GM23248 (cell line): ENCODE measurements around the gene ENTR1. TPM values are rescaled to one million over a fixed set of nuclear protein-coding genes. Genes with fewer than 3 reads are reported as not detected.

Experiments used
- DNase-seq: peaks from one replicate; pipeline ENCODE4 v3.0.0-alpha.2; 2015
- H2AFZ ChIP-seq: fragments of 200-600 bp; sonication (generic); 2 replicates; pipeline ENCODE4 v1.6.1; 2016; ENCODE audit warnings: antibody characterized with exemption
- H3F3A ChIP-seq: fragments of 200-600 bp; sonication (generic); 2 replicates; pipeline ENCODE4 v1.6.1; 2016; ENCODE audit warnings: mild to moderate bottlenecking, antibody characterized with exemption, mixed run types; ENCODE audit not compliant: insufficient read depth
- H3K27ac ChIP-seq: fragments of 200-600 bp; sonication (generic); 2 replicates; pipeline ENCODE4 v1.5.1; 2016; ENCODE audit warnings: mild to moderate bottlenecking
- H3K27me3 ChIP-seq: fragments of 200-600 bp; sonication (generic); replicated peaks from 2 replicates; pipeline ENCODE4 v1.6.1; 2016; ENCODE audit warnings: mild to moderate bottlenecking; ENCODE audit not compliant: insufficient read depth
- H3K36me3 ChIP-seq: fragments of 200-600 bp; sonication (generic); 2 replicates; pipeline ENCODE4 v1.6.1; 2016; ENCODE audit warnings: low read depth, mild to moderate bottlenecking
- H3K4me1 ChIP-seq: fragments of 200-600 bp; sonication (generic); 2 replicates; pipeline ENCODE4 v1.6.1; 2016; ENCODE audit warnings: mild to moderate bottlenecking; ENCODE audit not compliant: insufficient read depth
- H3K4me2 ChIP-seq: fragments of 200-600 bp; sonication (generic); one replicate; pipeline ENCODE4 v1.6.1; 2016; ENCODE audit warnings: mild to moderate bottlenecking; ENCODE audit not compliant: unreplicated experiment
- H3K4me3 ChIP-seq: fragments of 200-600 bp; sonication (generic); 2 replicates; pipeline ENCODE4 v1.5.1; 2016; ENCODE audit warnings: mild to moderate bottlenecking
- H3K79me2 ChIP-seq: fragments of 200-600 bp; sonication (generic); 2 replicates; pipeline ENCODE4 v1.6.1; 2016; ENCODE audit warnings: mild to moderate bottlenecking; ENCODE audit not compliant: insufficient read depth
- H3K9ac ChIP-seq: fragments of 200-600 bp; sonication (generic); 2 replicates; pipeline ENCODE4 v1.6.1; 2016; ENCODE audit warnings: mild to moderate bottlenecking
- H3K9me2 ChIP-seq: fragments of 200-600 bp; sonication (generic); 2 replicates; pipeline ENCODE4 v1.6.1; 2016; ENCODE audit warnings: mixed run types, mild to moderate bottlenecking, moderate library complexity; ENCODE audit not compliant: insufficient read depth
- H3K9me3 ChIP-seq: fragments of 200-600 bp; sonication (generic); one replicate; pipeline ENCODE4 v1.6.1; 2017; ENCODE audit warnings: low read depth
- H4K20me1 ChIP-seq: fragments of 200-600 bp; sonication (generic); 2 replicates; pipeline ENCODE4 v1.6.0; 2016; ENCODE audit not compliant: insufficient read depth
- EZH2 ChIP-seq: fragments of 200-600 bp; sonication (generic); IDR thresholded peaks from 2 replicates; pipeline ENCODE4 v1.6.1; 2018; ENCODE audit warnings: antibody characterized with exemption, mild to moderate bottlenecking; ENCODE audit not compliant: insufficient read depth, poor library complexity, severe bottlenecking
- EZH2phosphoT487 ChIP-seq: fragments of 200-600 bp; sonication (generic); IDR thresholded peaks from 2 replicates; pipeline ENCODE4 v1.6.1; 2018; ENCODE audit warnings: antibody characterized with exemption, moderate library complexity, mild to moderate bottlenecking, low read depth; ENCODE audit not compliant: insufficient read depth
- WGBS, 2 experiments: methylation state at CpG; one replicate each; pipeline ENCODE4 v1.1.6; 2015 to 2017; ENCODE audit warnings: low lambda C conversion rate in 2 of 2, low coverage in 1 of 2; ENCODE audit errors: missing lambda C conversion rate in 2 of 2; 5-methylcytosine and 5-hydroxymethylcytosine counted together
- in situ Hi-C: fragments of 300-500 bp; cut with MboI; formaldehyde crosslinking; loops from 2 replicates; pipeline ENCODE4 v1.15.0; 2020
- polyA plus RNA-seq: library from polyadenylated mRNA; unstranded; fragments of >200 nt; fragmentation: Nextera tagmentation; extraction: Ambion mirVana; gene quantifications from 2 replicates; pipeline ENCODE4 v1.2.1, GENCODE V29; 2016
- total RNA-seq: library from RNA; depleted of rRNA; stranded (reverse); fragments of >200 nt; shearing (Covaris generic); gene quantifications from 2 replicates; pipeline ENCODE4 v1.2.3, GENCODE V29; 2014

ENTR1 gene
- total and polyA plus RNA-seq, 2 experiments from 2014 or later: 11.2 to 36.4 TPM

GRCh38 chr9:136433849-136434579 is 23.6 kb upstream of the ENTR1 start:
- WGBS, 2 experiments: 88 to 89% methylated on average over 32 to 37 of the region's 37 CpGs
- in situ Hi-C loops: no loop called here

DNA sequence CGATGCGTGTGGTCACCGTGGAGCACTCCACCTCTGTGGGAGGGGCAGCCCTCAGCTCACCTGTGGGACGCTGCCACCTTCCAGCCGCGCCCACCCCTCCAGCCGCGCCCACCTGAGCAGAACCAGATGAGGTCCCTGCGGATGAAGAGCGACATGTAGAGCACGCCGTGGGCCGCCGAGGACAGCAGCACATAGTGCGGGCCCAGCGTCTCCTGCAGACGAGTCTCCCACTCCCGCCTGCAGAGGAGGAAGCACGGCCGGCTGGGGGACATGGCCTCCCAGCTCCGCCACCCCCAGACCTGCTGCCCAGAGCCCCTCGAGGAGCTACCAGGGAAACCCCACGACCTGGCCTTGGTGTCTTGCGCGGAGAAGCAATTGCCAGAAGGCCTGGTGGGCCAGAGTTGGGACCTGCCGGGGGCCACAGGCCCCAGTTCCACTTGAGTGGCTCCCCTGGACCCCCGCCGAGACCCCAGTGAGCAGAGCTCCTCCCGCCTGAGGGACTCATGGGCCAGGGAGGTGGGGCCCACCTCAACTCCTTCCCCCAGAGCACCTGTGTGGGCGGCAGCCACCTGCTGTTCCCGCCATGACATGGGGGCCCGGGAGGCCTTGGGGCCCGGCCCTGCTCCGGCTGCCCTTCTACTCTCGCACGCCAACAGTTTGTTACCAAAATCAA is 22.8 kb upstream of the ENTR1 start:
- Histone ChIP-seq H2AFZ (no peak overlapping the region), H3K9me3 (no peaks in the 10 kb centered on the region), H3K9me2 (no peaks in the 10 kb centered on the region), H3K4me1 (peaks cover 12% of the 10 kb centered on the region), H3K36me3 (no peaks in the 10 kb centered on the region), H4K20me1 (peaks cover 8% of the 10 kb centered on the region; the same call in 1 of the 2 replicates), H3K27me3 (no peaks in the 10 kb centered on the region), H3K27ac (no peak overlapping the region), H3K4me3 (no peak overlapping the region), H3F3A (peaks cover 2% of the 10 kb centered on the region; the same call in 1 of the 2 replicates), H3K79me2 (peaks cover 40% of the 10 kb centered on the region), H3K9ac (no peak overlapping the region), H3K4me2 (no peak overlapping the region)
- TF ChIP-seq EZH2phosphoT487 (no peak), EZH2 (no peak)
- no peak for DNase-seq
- 89 to 91% methylated on average over 34 to 35 of the region's 36 CpGs for WGBS, 2 experiments
- in situ Hi-C loops: no loop called here

More at GRCh38 chr9:136433849-136434579, 23.6 kb upstream of the ENTR1 start:
- H3F3A ChIP-seq: no peaks in the 10 kb centered on the region
- H3K4me3 ChIP-seq: no peak overlapping the region
- no peaks in the 10 kb centered on the region for H3K9me2 ChIP-seq
- H3K27ac ChIP-seq: no peak overlapping the region
- H3K9me3 ChIP-seq: no peaks in the 10 kb centered on the region
- no peak overlapping the region for H3K9ac ChIP-seq
- TF ChIP-seq EZH2 (no peak), EZH2phosphoT487 (no peak)
- no peak overlapping the region for H3K4me2 ChIP-seq
- DNase-seq: no peak
- peaks cover 8% of the 10 kb centered on the region; the same call in 1 of the 2 replicates for H4K20me1 ChIP-seq
- no peak overlapping the region for H2AFZ ChIP-seq
- peaks cover 48% of the 10 kb centered on the region for H3K79me2 ChIP-seq
- no peaks in the 10 kb centered on the region for H3K36me3 ChIP-seq
- H3K4me1 ChIP-seq: peaks cover 12% of the 10 kb centered on the region
- no peaks in the 10 kb centered on the region for H3K27me3 ChIP-seq

- WGBS, 2 experiments: 85 to 90% methylated on average over 11 to 26 of the region's 26 CpGs
- Histone ChIP-seq H3K9me3 (no peaks in the 10 kb centered on the region), H3K36me3 (no peaks in the 10 kb centered on the region), H3K4me1 (peaks cover 11% of the 10 kb centered on the region), H4K20me1 (peaks cover 8% of the 10 kb centered on the region; the same call in 1 of the 2 replicates), H3K9me2 (no peaks in the 10 kb centered on the region), H3K4me2 (no peak overlapping the region), H3F3A (peaks cover 6% of the 10 kb centered on the region; the same call in 1 of the 2 replicates), H3K4me3 (no peak overlapping the region), H3K27me3 (no peaks in the 10 kb centered on the region), H3K9ac (no peak overlapping the region), H3K79me2 (peaks cover 34% of the 10 kb centered on the region), H2AFZ (no peak overlapping the region), H3K27ac (no peak overlapping the region)
- TF ChIP-seq EZH2phosphoT487 (no peak), EZH2 (no peak)
- in situ Hi-C loops: no loop called here
- no peak for DNase-seq
These were observed 22.2 kb upstream of the ENTR1 start for GRCh38 chr9:136432591-136432990.

DNA sequence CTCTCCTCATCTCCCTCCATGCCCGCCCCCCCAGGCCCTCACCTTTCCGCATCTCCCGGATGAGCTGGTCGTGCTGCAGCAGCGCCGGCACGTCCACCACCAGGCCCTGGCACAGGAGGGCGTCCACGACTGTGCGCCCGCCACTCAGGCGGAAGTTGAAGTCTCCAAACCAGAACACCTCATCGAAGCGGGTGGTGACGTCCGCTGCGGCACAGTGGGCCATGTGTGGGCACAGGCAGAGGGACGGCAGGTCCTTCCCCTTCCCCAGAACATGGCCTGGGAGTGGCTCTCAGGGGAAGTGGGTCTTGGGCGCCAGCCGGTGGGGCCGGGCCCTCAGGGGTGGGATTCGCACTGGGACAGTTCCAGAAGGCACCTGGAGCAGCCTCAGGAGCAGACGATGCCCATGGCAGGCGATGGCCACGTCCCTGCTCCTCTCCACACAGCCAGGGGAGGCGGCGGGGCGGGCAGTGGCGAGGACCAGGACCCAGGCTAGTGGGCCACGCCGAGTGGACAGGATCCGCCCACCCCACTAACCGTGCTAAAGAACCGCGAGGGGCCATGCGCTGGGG is 21.5 kb upstream of the ENTR1 start:
- no peak for TF ChIP-seq EZH2phosphoT487
- TF ChIP-seq EZH2: no peak
- no peak overlapping the region for H3K4me2 ChIP-seq
- H3K27me3 ChIP-seq: no peaks in the 10 kb centered on the region
- in situ Hi-C loops: no loop called here
- no peak overlapping the region for H2AFZ ChIP-seq
- no peaks in the 10 kb centered on the region for H3K9me2 ChIP-seq
- H3K79me2 ChIP-seq: peaks cover 27% of the 10 kb centered on the region
- H3K27ac ChIP-seq: no peak overlapping the region
- no peak overlapping the region for H3K4me3 ChIP-seq
- H3K9ac ChIP-seq: no peak overlapping the region
- DNase-seq: no peak
- H4K20me1 ChIP-seq: peaks cover 3% of the 10 kb centered on the region; the same call in 1 of the 2 replicates
- 91 to 93% methylated on average over 22 to 36 of the region's 36 CpGs for WGBS, 2 experiments
- H3K36me3 ChIP-seq: no peaks in the 10 kb centered on the region
- peaks cover 6% of the 10 kb centered on the region; the same call in 1 of the 2 replicates for H3F3A ChIP-seq
- H3K9me3 ChIP-seq: no peaks in the 10 kb centered on the region
- peaks cover 3% of the 10 kb centered on the region; the same call in 1 of the 2 replicates for H3K4me1 ChIP-seq
